GM18519 (cell line): Measurements from ENCODE around the gene HLA-B.

Experiments
- ATAC-seq: cut with Tn5 transposase; IDR thresholded peaks from one replicate; pipeline ENCODE4 v1.9.1; 2021; ENCODE audit warnings: mild to moderate bottlenecking, moderate library complexity; ENCODE audit not compliant: unreplicated experiment, low FRiP score

HLA-B gene

DNA sequence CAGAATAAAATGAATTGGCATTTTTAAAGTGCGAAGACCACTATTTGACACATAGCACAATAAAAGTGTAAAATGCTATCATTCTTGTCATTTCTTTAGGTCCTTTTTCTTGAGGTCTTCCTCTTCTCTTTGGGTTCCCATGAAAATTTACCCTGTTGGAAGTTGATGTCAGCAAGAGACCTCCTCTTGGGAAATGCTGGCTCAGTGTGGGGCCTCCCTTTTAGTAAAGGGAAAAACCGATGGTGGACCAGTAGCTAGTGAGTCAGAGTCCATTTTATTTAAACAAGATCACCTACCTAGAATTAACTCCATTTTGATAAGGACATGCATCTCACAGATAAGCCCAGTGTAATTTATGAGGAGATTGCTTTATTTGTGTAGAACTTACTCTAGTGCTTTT, 47.3 kb downstream of the HLA-B start:
- no peak for ATAC-seq

DNA sequence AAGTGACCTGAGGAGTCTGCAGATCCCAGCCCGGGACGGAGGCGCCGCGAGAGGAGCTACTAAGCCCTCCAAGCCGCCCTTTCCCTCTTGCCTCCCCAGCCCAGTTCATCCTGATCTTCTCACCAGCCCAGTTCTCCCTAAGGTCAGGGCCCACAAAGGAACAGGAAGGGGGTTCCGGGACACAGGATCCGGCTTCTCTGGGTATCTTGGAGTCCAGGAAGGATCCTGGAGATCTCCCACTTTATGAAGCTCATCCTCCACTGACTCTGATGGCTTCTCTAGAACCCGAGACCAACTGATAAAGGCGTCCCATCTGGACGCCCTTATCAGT, 48.2 kb downstream of the HLA-B start:
- ATAC-seq: no peak

DNA sequence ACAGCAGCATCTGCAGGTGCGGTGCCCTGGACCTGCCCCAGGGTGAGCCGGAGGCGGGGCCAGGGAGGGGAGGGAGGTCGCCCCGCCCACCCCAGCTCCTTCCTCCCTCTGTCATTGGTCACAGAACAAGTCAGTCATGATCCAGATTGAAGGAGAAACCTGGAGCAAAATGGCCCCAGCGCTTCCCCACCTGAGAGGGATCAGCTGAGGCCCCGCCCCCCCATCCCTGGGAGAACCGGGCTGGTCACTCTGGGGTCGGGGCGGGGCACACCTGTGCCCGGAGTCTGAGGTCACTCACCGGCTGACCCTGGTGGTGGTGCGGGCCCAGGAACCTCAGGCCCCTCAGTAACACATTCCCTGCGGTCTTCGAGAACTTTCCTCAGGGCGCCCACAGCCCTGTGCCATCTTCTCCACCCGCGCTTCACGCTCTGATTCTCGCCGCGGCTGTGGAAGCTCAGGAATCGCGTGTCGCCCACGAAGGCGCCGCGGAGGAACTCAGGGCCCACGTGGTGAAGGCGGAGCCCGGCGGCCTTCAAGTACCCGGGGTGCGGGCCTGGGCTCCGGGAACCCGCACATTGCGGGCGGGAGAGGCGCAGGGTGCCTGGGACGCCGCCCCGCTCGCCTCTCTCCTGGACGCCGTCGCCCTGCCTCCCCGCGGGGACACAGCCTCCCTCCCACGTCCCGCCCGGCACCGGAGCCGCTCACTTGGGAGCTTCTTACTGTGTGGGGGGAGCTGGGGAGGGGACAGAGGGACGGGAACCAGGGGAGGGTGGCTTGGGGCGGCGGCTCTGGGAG, 48.7 kb downstream of the HLA-B start:
- ATAC-seq: no peak

DNA sequence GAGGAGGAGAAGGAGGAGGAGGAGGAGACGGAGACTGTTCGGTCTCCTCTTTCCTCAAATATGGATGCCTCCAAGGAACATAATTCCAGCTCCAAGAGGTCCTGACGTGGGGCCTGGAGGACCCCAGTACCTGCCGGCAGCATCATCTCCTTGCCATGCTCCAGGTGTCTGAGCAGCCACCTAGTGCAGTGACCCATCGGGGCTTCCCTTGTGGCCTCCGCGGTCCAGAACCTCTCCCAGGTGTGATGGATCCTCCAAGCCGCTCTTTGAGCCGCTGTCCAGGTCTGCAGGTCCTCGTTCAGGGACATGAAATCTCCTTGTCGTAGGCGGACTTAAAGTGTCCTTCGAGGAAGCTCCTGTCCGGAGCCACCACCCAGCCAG, 49.3 kb downstream of the HLA-B start:
- no peak for ATAC-seq

DNA sequence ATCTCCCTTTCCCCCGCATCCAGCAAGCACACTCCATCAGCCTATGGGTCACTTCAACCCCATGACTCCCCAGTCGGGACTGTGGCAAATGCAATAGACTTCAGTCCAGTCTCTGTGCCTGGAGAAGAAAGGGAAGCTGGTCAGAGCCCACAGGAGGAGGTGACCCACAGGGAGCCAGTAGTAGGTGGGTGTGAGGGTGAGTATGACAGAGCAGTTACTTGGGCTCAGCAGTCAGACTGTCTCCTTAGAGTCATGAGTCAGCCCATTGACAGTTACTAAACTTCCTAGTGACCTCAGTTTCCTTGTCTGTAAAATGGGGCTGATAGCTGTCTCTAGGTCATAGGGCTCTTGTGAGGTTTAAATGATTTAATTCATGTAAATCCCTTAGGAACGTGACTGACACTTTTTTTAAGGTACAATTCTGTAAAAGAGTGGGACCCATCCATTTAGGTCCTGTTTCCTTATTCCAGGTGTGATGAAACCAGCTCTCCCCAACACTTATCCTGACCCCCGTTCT, 51.2 kb downstream of the HLA-B start:
- no peak for ATAC-seq

DNA sequence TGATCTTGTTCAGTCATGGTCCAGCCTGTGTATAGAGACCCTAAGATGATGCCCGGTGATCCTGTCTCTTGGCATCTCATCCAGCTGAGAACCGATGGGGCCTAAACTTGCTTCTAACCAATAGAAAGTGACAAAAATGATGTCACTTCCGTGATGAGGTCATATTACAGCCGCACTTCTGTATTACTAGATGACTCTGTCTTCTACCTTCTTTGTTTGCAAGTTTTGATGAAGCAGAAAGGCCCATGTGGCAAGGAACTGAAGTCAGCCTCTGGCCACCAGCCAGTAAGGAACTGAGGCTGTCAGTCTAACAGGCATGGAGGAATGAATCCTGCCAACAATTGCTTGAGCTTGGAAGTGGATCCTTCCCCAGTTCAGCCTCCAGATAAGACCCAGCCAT, 52.3 kb downstream of the HLA-B start:
- ATAC-seq: no peak
